ENCODE measurements around the gene COX6B1.
"Not testable (repeated sequence)": the region's sequence is repeated elsewhere in the genome, so short reads cannot be mapped to it uniquely, and the experiment has no call there.

Gene COX6B1

DNA sequence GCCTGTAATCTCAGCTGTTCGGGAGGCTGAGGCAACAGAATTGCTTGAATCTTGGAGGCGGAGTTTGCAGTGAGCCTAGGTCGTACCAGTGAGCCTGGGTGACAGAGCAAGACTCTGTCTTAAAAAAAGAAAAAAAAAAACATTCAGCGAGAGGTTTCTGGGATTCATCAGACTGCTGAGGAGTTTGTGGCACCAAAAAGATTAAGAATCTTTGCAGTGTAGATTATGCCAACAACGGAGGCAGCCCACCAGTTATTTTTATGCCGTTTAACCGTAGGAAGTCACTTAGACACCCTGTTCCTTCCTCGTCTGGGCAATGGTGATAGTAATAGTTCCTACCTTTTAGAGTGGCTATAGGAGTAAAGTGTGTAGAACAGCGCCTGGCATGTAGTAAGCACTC, 2.5 kb downstream of the COX6B1 start:
- Histone ChIP-seq H3K9ac (ENCODE audit: low read depth, low read length) (no peak overlapping the region), H3K4me1 (ENCODE audit: insufficient read depth, low read length) (peaks cover 4% of the 10 kb centered on the region; the same call in 1 of the 2 replicates), H3K27me3 (ENCODE audit: insufficient read depth, low read length) (peaks cover 12% of the 10 kb centered on the region), H3K27ac (ENCODE audit: low read length) (no peak overlapping the region), H3K36me3 (ENCODE audit: insufficient read depth, low read depth, low read length) (peaks cover 31% of the 10 kb centered on the region), H3K4me3 (ENCODE audit: low read length) (no peak overlapping the region), H3K9me3 (ENCODE audit: insufficient read depth, low read depth, low read length) (no peaks in the 10 kb centered on the region)

DNA sequence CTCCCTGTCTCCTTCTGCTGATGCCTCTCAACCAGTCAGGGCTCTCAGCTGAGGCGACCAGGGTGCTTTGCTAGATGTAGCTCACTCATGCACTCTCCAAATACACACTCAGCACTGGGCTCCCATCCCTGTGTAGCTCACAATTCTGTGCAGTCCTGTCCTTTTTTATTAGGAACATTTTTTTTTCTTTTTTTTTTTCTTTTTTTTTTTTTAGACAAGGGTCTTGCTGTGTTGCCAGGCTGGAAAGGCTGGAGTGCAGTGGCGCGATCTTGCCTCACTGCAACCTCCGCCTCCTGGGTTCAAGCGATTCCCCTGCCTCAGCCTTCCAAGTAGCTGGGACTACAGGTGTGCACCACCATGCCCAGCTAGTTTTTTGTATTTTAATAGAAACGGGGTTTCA, 6.7 kb downstream of the COX6B1 start:
- H3K9ac ChIP-seq (ENCODE audit: low read depth, low read length); H3K27ac ChIP-seq (ENCODE audit: low read length); H3K4me3 ChIP-seq (ENCODE audit: low read length); H3K9me3 ChIP-seq (ENCODE audit: insufficient read depth, low read depth, low read length); H3K4me1 ChIP-seq (ENCODE audit: insufficient read depth, low read length); H3K27me3 ChIP-seq (ENCODE audit: insufficient read depth, low read length): not testable (repeated sequence)
- peaks cover 62% of the 10 kb centered on the region for H3K36me3 ChIP-seq (ENCODE audit: insufficient read depth, low read depth, low read length)

DNA sequence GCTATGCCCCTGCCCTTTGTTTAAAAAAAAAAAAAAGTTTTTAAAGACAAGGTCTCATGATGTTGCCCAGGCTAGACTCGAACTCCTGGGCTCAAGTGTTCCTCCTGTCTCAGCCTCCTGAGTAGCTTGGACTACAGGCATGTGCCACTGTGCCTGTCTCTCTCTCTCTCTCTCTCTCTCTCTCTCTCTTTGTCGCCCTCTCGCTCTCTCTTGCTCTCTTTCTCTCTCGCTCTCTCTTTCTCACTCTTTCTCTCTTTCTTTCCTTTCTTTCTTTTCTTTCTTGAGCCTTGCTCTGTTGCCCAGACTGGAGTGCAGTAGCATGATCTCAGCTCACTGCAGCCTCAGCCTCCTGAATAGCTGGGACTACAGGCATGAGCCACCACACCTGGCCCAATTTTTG, 7.5 kb downstream of the COX6B1 start:
- Histone ChIP-seq H3K9me3 (ENCODE audit: insufficient read depth, low read depth, low read length) (no peaks in the 10 kb centered on the region), H3K27me3 (ENCODE audit: insufficient read depth, low read length) (no peaks in the 10 kb centered on the region), H3K9ac (ENCODE audit: low read depth, low read length) (no peak overlapping the region), H3K36me3 (ENCODE audit: insufficient read depth, low read depth, low read length) (peaks cover 64% of the 10 kb centered on the region), H3K27ac (ENCODE audit: low read length) (no peak overlapping the region), H3K4me1 (ENCODE audit: insufficient read depth, low read length) (no peaks in the 10 kb centered on the region), H3K4me3 (ENCODE audit: low read length) (no peak overlapping the region)

DNA sequence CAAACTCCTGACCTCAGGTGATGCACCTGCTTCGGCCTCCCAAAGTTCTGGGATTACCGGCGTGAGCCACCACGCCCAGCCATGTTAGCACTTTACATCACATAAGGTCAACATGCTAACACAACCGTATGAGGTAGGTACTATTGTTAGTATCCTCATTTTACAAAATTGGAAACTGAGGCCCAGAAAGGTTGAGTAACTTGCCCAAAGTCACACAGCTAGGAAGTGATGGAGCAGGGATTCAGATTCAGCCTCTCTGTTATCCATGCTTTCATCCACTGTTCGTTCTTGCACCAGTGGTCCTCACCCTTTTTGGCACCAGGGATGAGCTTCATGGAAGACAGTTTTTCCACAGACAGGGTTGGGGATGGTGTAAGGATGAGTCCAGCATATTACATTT, 8.6 kb downstream of the COX6B1 start:
- Histone ChIP-seq H3K4me1 (ENCODE audit: insufficient read depth, low read length) (no peaks in the 10 kb centered on the region), H3K27ac (ENCODE audit: low read length) (no peak overlapping the region), H3K36me3 (ENCODE audit: insufficient read depth, low read depth, low read length) (peaks cover 53% of the 10 kb centered on the region), H3K9me3 (ENCODE audit: insufficient read depth, low read depth, low read length) (no peaks in the 10 kb centered on the region), H3K27me3 (ENCODE audit: insufficient read depth, low read length) (no peaks in the 10 kb centered on the region), H3K4me3 (ENCODE audit: low read length) (no peak overlapping the region), H3K9ac (ENCODE audit: low read depth, low read length) (no peak overlapping the region)

DNA sequence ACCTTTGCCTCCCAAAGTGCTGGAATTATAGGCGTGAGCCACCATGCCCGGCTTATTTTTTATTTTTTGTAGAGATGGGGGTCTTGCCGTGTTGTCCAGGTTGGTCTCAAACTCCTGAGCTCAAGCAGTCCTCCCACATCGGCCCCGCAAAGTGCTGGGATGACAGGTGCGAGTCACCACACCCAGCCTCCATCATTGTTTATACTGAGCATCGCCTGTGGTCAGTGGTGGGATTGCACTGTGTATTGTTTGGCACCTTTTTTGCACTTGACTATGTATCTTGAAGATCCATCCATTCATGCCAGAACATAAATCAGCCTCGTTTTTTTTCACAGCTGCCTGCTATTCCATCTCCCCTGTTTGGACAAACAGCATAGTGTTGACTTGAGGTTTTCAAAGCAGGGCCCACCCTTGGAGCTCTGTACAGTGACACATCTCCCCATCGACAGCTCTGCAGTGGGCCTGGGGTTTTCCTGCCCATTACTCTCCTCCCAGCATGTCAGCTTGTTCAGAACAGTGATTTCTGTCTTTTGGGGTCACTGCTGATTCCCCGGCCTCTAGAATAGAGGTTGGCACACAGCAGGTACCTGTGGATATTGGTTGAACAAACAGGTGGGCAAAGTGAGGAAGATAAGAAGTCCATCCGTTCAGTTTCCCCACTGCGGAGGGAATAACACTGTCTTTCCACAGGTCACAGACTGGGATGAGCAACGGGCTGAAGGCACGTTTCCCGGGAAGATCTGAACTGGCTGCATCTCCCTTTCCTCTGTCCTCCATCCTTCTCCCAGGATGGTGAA, 10.0 kb downstream of the COX6B1 start:
- Histone ChIP-seq H3K4me3 (ENCODE audit: low read length) (no peak overlapping the region), H3K9ac (ENCODE audit: low read depth, low read length) (no peak overlapping the region)

DNA sequence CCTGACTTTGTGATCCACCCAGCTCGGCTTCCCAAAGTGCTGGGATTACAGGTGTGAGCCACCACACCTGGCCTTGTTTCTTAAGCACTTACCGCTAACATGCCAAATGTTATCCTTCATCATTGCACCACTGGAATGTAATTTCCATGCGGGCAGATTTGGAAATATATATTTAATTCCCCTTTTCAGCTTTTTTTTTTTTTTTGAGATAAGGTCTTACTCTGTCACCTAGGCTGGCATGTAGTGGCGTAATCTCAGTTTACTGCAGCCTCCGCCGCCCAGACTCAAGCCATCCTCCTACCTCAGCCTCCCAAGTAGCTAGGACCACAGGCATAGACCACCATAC, 13.8 kb downstream of the COX6B1 start:
- H3K4me3 ChIP-seq (ENCODE audit: low read length), result no peak overlapping the region
- no peaks in the 10 kb centered on the region for H3K9me3 ChIP-seq (ENCODE audit: insufficient read depth, low read depth, low read length)
- peaks cover 20% of the 10 kb centered on the region for H3K36me3 ChIP-seq (ENCODE audit: insufficient read depth, low read depth, low read length)
- no peak overlapping the region for H3K27ac ChIP-seq (ENCODE audit: low read length)
- H3K9ac ChIP-seq (ENCODE audit: low read depth, low read length), result no peak overlapping the region
- H3K4me1 ChIP-seq (ENCODE audit: insufficient read depth, low read length), result no peaks in the 10 kb centered on the region; the same call in 1 of the 2 replicates
- no peaks in the 10 kb centered on the region for H3K27me3 ChIP-seq (ENCODE audit: insufficient read depth, low read length)

More for the DNA sequence above, 10.0 kb downstream of the COX6B1 start:
- H3K36me3 ChIP-seq (ENCODE audit: insufficient read depth, low read depth, low read length), result peaks cover 51% of the 10 kb centered on the region
- no peaks in the 10 kb centered on the region for H3K4me1 ChIP-seq (ENCODE audit: insufficient read depth, low read length)
- H3K9me3 ChIP-seq (ENCODE audit: insufficient read depth, low read depth, low read length), result no peaks in the 10 kb centered on the region
- H3K27me3 ChIP-seq (ENCODE audit: insufficient read depth, low read length), result no peaks in the 10 kb centered on the region
- no peak overlapping the region for H3K27ac ChIP-seq (ENCODE audit: low read length)

DNA sequence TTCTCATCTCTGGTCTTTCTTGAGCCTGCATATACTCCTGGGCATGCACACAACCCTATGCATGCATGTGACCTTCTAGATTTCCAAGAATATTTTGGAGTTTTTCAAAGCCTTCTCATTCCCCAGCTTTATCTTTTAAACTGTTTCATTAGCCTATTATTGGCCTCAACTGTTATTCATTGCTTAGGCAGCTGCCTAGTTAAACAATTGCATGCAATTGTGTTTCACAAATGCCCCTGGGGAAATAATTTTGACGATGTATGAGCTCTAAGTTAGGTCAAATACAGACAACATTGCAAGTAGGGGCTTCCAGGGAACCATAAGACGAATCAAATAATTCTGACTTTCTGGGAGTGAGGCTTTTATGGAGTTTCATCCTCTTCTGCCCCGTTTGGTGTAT, 15.9 kb downstream of the COX6B1 start:
- no peak overlapping the region for H3K4me3 ChIP-seq (ENCODE audit: low read length)
- peaks cover 3% of the 10 kb centered on the region; the same call in 1 of the 2 replicates for H3K36me3 ChIP-seq (ENCODE audit: insufficient read depth, low read depth, low read length)
- no peak overlapping the region for H3K9ac ChIP-seq (ENCODE audit: low read depth, low read length)
- H3K9me3 ChIP-seq (ENCODE audit: insufficient read depth, low read depth, low read length), result no peaks in the 10 kb centered on the region
- H3K4me1 ChIP-seq (ENCODE audit: insufficient read depth, low read length), result no peaks in the 10 kb centered on the region; the same call in 1 of the 2 replicates
- no peak overlapping the region for H3K27ac ChIP-seq (ENCODE audit: low read length)
- H3K27me3 ChIP-seq (ENCODE audit: insufficient read depth, low read length), result peaks cover 2% of the 10 kb centered on the region; the same call in 1 of the 2 replicates

DNA sequence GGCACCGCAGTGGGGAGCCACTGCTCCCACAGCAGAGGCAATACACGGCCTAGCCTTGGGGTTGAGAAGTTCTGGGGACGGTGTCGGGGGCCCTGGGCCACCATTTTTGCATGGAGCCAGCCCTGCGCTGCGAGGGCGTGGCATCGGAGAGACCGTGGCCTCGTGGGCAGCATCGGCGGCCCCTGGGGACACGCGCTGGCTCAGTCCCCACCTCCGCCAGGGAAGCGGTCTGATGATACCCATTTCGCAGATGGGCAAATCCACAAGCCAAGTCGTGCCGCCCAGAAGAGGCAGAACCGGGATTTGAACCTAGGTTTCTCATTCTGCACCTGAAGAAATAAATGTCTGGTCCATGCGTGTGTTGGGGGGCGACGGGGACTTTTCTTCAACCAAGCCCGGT, 17.0 kb downstream of the COX6B1 start:
- H3K9ac ChIP-seq (ENCODE audit: low read depth, low read length), result no peak overlapping the region
- H3K4me1 ChIP-seq (ENCODE audit: insufficient read depth, low read length), result no peaks in the 10 kb centered on the region; the same call in 1 of the 2 replicates
- no peaks in the 10 kb centered on the region for H3K9me3 ChIP-seq (ENCODE audit: insufficient read depth, low read depth, low read length)
- no peak overlapping the region for H3K4me3 ChIP-seq (ENCODE audit: low read length)
- H3K36me3 ChIP-seq (ENCODE audit: insufficient read depth, low read depth, low read length), result no peaks in the 10 kb centered on the region
- peaks cover 11% of the 10 kb centered on the region for H3K27me3 ChIP-seq (ENCODE audit: insufficient read depth, low read length)
- no peak overlapping the region for H3K27ac ChIP-seq (ENCODE audit: low read length)

DNA sequence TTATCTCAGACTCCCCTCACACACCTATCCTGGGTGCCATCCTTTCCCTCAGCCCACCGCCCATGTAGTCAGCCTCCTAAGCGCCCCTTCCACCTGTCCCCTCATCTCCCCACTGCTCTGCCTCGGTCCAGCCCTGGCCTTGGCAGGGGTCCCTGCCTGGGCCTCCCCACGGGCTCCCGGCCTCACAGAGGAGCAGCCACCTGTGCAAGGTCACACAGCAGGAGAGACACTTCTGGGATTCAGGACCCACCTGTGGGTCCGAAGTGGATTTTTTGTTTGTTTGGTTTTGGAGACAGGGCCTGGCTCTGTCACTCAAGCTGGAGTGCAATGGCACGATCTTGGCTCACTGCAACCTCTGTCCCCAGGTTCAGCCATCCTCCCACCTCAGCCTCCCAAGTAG, 17.5 kb downstream of the COX6B1 start:
- Histone ChIP-seq H3K4me1 (ENCODE audit: insufficient read depth, low read length) (no peaks in the 10 kb centered on the region; the same call in 1 of the 2 replicates), H3K27ac (ENCODE audit: low read length) (no peak overlapping the region), H3K36me3 (ENCODE audit: insufficient read depth, low read depth, low read length) (no peaks in the 10 kb centered on the region)

DNA sequence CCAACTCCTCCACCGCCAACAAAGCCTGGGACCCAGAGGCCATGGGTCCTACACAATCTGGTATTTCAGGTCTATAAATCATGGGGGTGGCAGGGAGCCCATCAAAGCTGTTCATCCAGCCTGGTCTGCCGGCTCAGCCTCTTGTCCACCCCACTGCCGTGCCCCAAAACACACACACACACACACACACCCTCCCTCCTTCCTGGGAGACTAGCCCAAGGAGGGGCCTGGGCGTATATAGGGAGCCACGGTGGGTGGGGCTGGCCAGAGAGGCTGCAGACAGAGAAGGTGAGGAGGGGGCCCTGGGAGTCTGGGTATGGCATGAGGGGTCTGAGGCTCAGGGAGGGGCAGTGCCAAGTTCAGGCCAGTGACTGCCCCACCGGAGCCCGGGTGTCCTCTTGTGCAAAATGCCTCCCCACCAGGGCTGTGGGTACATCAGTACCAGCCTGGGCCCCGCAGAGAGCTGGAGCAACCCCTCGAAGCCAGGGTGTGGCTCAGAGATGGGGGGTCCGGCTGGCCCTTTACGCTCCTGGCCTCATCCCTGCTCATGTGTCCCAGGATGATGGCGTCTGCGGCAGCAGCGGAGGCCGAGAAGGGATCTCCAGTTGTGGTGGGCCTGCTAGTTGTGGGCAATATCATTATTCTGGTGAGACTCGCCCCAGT, 18.3 kb downstream of the COX6B1 start, which contains the start of gene UPK1A:
Gene UPK1A (plus strand): TSS at position 267 of the 663 bp plus-strand sequence. CDS start 296 bp downstream, at position 563.
- Histone ChIP-seq H3K9ac (ENCODE audit: low read depth, low read length) (no peak within 1 kb of the TSS), H3K4me1 (ENCODE audit: insufficient read depth, low read length) (no peaks in the 10 kb centered on the region; the same call in 1 of the 2 replicates), H3K4me3 (ENCODE audit: low read length) (no peak within 1 kb of the TSS), H3K27me3 (ENCODE audit: insufficient read depth, low read length) (peaks cover 11% of the 10 kb centered on the region), H3K36me3 (ENCODE audit: insufficient read depth, low read depth, low read length) (no peaks in the 10 kb centered on the region), H3K9me3 (ENCODE audit: insufficient read depth, low read depth, low read length) (no peaks in the 10 kb centered on the region), H3K27ac (ENCODE audit: low read length) (no peak within 1 kb of the TSS)

More for the DNA sequence above, 17.5 kb downstream of the COX6B1 start:
- no peak overlapping the region for H3K4me3 ChIP-seq (ENCODE audit: low read length)
- H3K27me3 ChIP-seq (ENCODE audit: insufficient read depth, low read length), result peaks cover 11% of the 10 kb centered on the region
- no peak overlapping the region for H3K9ac ChIP-seq (ENCODE audit: low read depth, low read length)
- H3K9me3 ChIP-seq (ENCODE audit: insufficient read depth, low read depth, low read length), result no peaks in the 10 kb centered on the region

DNA sequence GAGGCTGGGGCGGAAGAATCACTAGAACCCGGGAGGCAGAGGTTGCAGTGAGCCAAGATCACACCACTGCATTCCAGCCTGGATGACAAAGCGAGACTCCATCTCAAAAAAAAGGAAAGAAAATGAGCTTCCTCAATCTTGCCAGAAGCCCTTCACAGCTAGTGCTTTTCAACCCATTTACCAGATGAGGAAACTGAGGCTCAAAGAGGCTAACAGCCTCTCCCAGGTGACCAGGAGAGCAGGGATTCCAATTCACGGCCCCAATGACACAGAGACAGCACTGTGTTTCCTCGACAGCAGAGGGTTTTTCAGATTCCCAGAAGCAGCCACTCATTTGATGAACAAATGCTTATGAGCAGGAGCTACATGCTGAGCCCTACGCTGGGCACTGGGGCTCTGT, 21.4 kb downstream of the COX6B1 start:
- no peaks in the 10 kb centered on the region for H3K4me1 ChIP-seq (ENCODE audit: insufficient read depth, low read length)
- no peak overlapping the region for H3K9ac ChIP-seq (ENCODE audit: low read depth, low read length)
- no peak overlapping the region for H3K4me3 ChIP-seq (ENCODE audit: low read length)
- H3K9me3 ChIP-seq (ENCODE audit: insufficient read depth, low read depth, low read length), result no peaks in the 10 kb centered on the region
- H3K27ac ChIP-seq (ENCODE audit: low read length), result no peak overlapping the region
- H3K27me3 ChIP-seq (ENCODE audit: insufficient read depth, low read length), result peaks cover 36% of the 10 kb centered on the region
- H3K36me3 ChIP-seq (ENCODE audit: insufficient read depth, low read depth, low read length), result no peaks in the 10 kb centered on the region

DNA sequence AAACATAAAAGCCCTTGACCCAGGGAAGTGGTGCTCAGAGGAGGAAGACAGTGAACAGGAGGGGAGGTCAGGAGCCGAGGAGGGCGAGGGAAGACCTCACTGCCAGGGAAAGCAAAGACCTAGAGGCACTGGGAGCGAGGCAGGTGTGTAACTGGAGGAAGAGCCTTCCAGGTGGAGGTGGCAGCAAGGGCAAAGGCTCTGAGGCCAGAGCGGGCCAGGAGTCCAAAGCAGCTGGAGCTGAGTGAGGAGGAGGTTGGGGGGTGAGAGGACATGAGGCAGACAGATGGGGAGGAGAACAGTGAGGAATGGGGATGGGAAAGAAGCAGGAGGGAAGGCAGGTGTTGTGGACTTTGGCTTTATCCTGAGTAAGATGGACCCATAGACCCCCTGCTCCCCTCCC, 21.9 kb downstream of the COX6B1 start:
- no peak overlapping the region for H3K27ac ChIP-seq (ENCODE audit: low read length)
- H3K36me3 ChIP-seq (ENCODE audit: insufficient read depth, low read depth, low read length), result no peaks in the 10 kb centered on the region
- no peak overlapping the region for H3K9ac ChIP-seq (ENCODE audit: low read depth, low read length)
- no peaks in the 10 kb centered on the region for H3K4me1 ChIP-seq (ENCODE audit: insufficient read depth, low read length)
- no peak overlapping the region for H3K4me3 ChIP-seq (ENCODE audit: low read length)
- no peaks in the 10 kb centered on the region for H3K9me3 ChIP-seq (ENCODE audit: insufficient read depth, low read depth, low read length)
- peaks cover 36% of the 10 kb centered on the region for H3K27me3 ChIP-seq (ENCODE audit: insufficient read depth, low read length)

Measured in iPS-20b (cell line).